ENCODE measurements around the gene SPATA21.
"Not testable (repeated sequence)": the region's sequence is repeated elsewhere in the genome, so short reads cannot be mapped to it uniquely, and the experiment has no call there.

Gene SPATA21

GRCh38 chr1:16474166-16474800 lies 37.1 kb upstream of the SPATA21 start:
- Histone ChIP-seq H3K4me3 (ENCODE audit: low read depth, low read length) (no peak overlapping the region), H3K36me3 (ENCODE audit: control insufficient read depth, insufficient read depth, low read length) (peaks cover 57% of the 10 kb centered on the region), H3K27me3 (ENCODE audit: control insufficient read depth, insufficient read depth, low read length) (no peaks in the 10 kb centered on the region), H3K9me3 (ENCODE audit: control insufficient read depth, insufficient read depth, low read depth, low read length) (no peaks in the 10 kb centered on the region), H3K27ac (ENCODE audit: low read depth, low read length) (no peak overlapping the region), H3K4me1 (ENCODE audit: control insufficient read depth, insufficient read depth, low read length) (no peaks in the 10 kb centered on the region), H3K9ac (ENCODE audit: low read length) (no peak overlapping the region)

- H3K9me3 ChIP-seq (ENCODE audit: control insufficient read depth, insufficient read depth, low read depth, low read length) = no peaks in the 10 kb centered on the region
Observed at GRCh38 chr1:16468558-16468957, 31.3 kb upstream of the SPATA21 start.

GRCh38 chr1:16464917-16465625 lies 27.8 kb upstream of the SPATA21 start:
- Histone ChIP-seq H3K27me3 (ENCODE audit: control insufficient read depth, insufficient read depth, low read length) (no peaks in the 10 kb centered on the region), H3K9ac (ENCODE audit: low read length) (no peak overlapping the region), H3K4me3 (ENCODE audit: low read depth, low read length) (no peak overlapping the region), H3K36me3 (ENCODE audit: control insufficient read depth, insufficient read depth, low read length) (peaks cover 29% of the 10 kb centered on the region), H3K27ac (ENCODE audit: low read depth, low read length) (no peak overlapping the region), H3K9me3 (ENCODE audit: control insufficient read depth, insufficient read depth, low read depth, low read length) (no peaks in the 10 kb centered on the region), H3K4me1 (ENCODE audit: control insufficient read depth, insufficient read depth, low read length) (no peaks in the 10 kb centered on the region)

More at GRCh38 chr1:16468558-16468957, 31.3 kb upstream of the SPATA21 start:
- no peak overlapping the region for H3K4me3 ChIP-seq (ENCODE audit: low read depth, low read length)
- H3K27me3 ChIP-seq (ENCODE audit: control insufficient read depth, insufficient read depth, low read length) = no peaks in the 10 kb centered on the region
- no peak overlapping the region for H3K9ac ChIP-seq (ENCODE audit: low read length)
- H3K4me1 ChIP-seq (ENCODE audit: control insufficient read depth, insufficient read depth, low read length) = no peaks in the 10 kb centered on the region
- H3K36me3 ChIP-seq (ENCODE audit: control insufficient read depth, insufficient read depth, low read length) = peaks cover 29% of the 10 kb centered on the region
- no peak overlapping the region for H3K27ac ChIP-seq (ENCODE audit: low read depth, low read length)

GRCh38 chr1:16462773-16463330 lies 25.6 kb upstream of the SPATA21 start:
- Histone ChIP-seq H3K9ac (ENCODE audit: low read length) (no peak overlapping the region), H3K9me3 (ENCODE audit: control insufficient read depth, insufficient read depth, low read depth, low read length) (no peaks in the 10 kb centered on the region), H3K4me3 (ENCODE audit: low read depth, low read length) (no peak overlapping the region), H3K27ac (ENCODE audit: low read depth, low read length) (no peak overlapping the region), H3K36me3 (ENCODE audit: control insufficient read depth, insufficient read depth, low read length) (peaks cover 51% of the 10 kb centered on the region), H3K27me3 (ENCODE audit: control insufficient read depth, insufficient read depth, low read length) (no peaks in the 10 kb centered on the region), H3K4me1 (ENCODE audit: control insufficient read depth, insufficient read depth, low read length) (no peaks in the 10 kb centered on the region)

- H3K4me3 ChIP-seq (ENCODE audit: low read depth, low read length) = no peak overlapping the region
- H3K36me3 ChIP-seq (ENCODE audit: control insufficient read depth, insufficient read depth, low read length) = peaks cover 61% of the 10 kb centered on the region
- no peak overlapping the region for H3K27ac ChIP-seq (ENCODE audit: low read depth, low read length)
Observed at GRCh38 chr1:16461681-16462080, 24.5 kb upstream of the SPATA21 start.

GRCh38 chr1:16459352-16459925 lies 22.2 kb upstream of the SPATA21 start:
- Histone ChIP-seq H3K36me3 (ENCODE audit: control insufficient read depth, insufficient read depth, low read length) (peaks cover 74% of the 10 kb centered on the region), H3K4me1 (ENCODE audit: control insufficient read depth, insufficient read depth, low read length) (no peaks in the 10 kb centered on the region), H3K9ac (ENCODE audit: low read length) (no peak overlapping the region), H3K4me3 (ENCODE audit: low read depth, low read length) (no peak overlapping the region), H3K27me3 (ENCODE audit: control insufficient read depth, insufficient read depth, low read length) (no peaks in the 10 kb centered on the region), H3K9me3 (ENCODE audit: control insufficient read depth, insufficient read depth, low read depth, low read length) (no peaks in the 10 kb centered on the region), H3K27ac (ENCODE audit: low read depth, low read length) (no peak overlapping the region)

More at GRCh38 chr1:16461681-16462080, 24.5 kb upstream of the SPATA21 start:
- no peak overlapping the region for H3K9ac ChIP-seq (ENCODE audit: low read length)
- no peaks in the 10 kb centered on the region for H3K9me3 ChIP-seq (ENCODE audit: control insufficient read depth, insufficient read depth, low read depth, low read length)
- H3K27me3 ChIP-seq (ENCODE audit: control insufficient read depth, insufficient read depth, low read length) = no peaks in the 10 kb centered on the region
- no peaks in the 10 kb centered on the region for H3K4me1 ChIP-seq (ENCODE audit: control insufficient read depth, insufficient read depth, low read length)

GRCh38 chr1:16458831-16459230 lies 21.6 kb upstream of the SPATA21 start:
- no peaks in the 10 kb centered on the region for H3K4me1 ChIP-seq (ENCODE audit: control insufficient read depth, insufficient read depth, low read length)
- no peak overlapping the region for H3K9ac ChIP-seq (ENCODE audit: low read length)
- no peaks in the 10 kb centered on the region for H3K9me3 ChIP-seq (ENCODE audit: control insufficient read depth, insufficient read depth, low read depth, low read length)
- no peaks in the 10 kb centered on the region for H3K27me3 ChIP-seq (ENCODE audit: control insufficient read depth, insufficient read depth, low read length)
- H3K4me3 ChIP-seq (ENCODE audit: low read depth, low read length) = no peak overlapping the region
- H3K27ac ChIP-seq (ENCODE audit: low read depth, low read length) = no peak overlapping the region
- peaks cover 74% of the 10 kb centered on the region for H3K36me3 ChIP-seq (ENCODE audit: control insufficient read depth, insufficient read depth, low read length)

GRCh38 chr1:16456151-16456550 lies 18.9 kb upstream of the SPATA21 start:
- not testable (repeated sequence) for H3K4me1 ChIP-seq (ENCODE audit: control insufficient read depth, insufficient read depth, low read length); H3K27me3 ChIP-seq (ENCODE audit: control insufficient read depth, insufficient read depth, low read length); H3K9ac ChIP-seq (ENCODE audit: low read length); H3K27ac ChIP-seq (ENCODE audit: low read depth, low read length); H3K4me3 ChIP-seq (ENCODE audit: low read depth, low read length); H3K9me3 ChIP-seq (ENCODE audit: control insufficient read depth, insufficient read depth, low read depth, low read length)
- H3K36me3 ChIP-seq (ENCODE audit: control insufficient read depth, insufficient read depth, low read length) = peaks cover 81% of the 10 kb centered on the region

GRCh38 chr1:16454909-16455308 lies 17.7 kb upstream of the SPATA21 start:
- H3K36me3 ChIP-seq (ENCODE audit: control insufficient read depth, insufficient read depth, low read length) = peaks cover 85% of the 10 kb centered on the region
- H3K9me3 ChIP-seq (ENCODE audit: control insufficient read depth, insufficient read depth, low read depth, low read length); H3K27me3 ChIP-seq (ENCODE audit: control insufficient read depth, insufficient read depth, low read length); H3K27ac ChIP-seq (ENCODE audit: low read depth, low read length); H3K9ac ChIP-seq (ENCODE audit: low read length); H3K4me3 ChIP-seq (ENCODE audit: low read depth, low read length); H3K4me1 ChIP-seq (ENCODE audit: control insufficient read depth, insufficient read depth, low read length): not testable (repeated sequence)

- no peaks in the 10 kb centered on the region for H3K9me3 ChIP-seq (ENCODE audit: control insufficient read depth, insufficient read depth, low read depth, low read length)
- H3K4me3 ChIP-seq (ENCODE audit: low read depth, low read length) = no peak overlapping the region
- no peaks in the 10 kb centered on the region for H3K4me1 ChIP-seq (ENCODE audit: control insufficient read depth, insufficient read depth, low read length)
- no peak overlapping the region for H3K27ac ChIP-seq (ENCODE audit: low read depth, low read length)
- H3K9ac ChIP-seq (ENCODE audit: low read length) = no peak overlapping the region
- peaks cover 86% of the 10 kb centered on the region for H3K36me3 ChIP-seq (ENCODE audit: control insufficient read depth, insufficient read depth, low read length)
- H3K27me3 ChIP-seq (ENCODE audit: control insufficient read depth, insufficient read depth, low read length) = no peaks in the 10 kb centered on the region
Observed at GRCh38 chr1:16451841-16452528, 14.8 kb upstream of the SPATA21 start.
